Fibroblast of peridontal ligament (primary cell): ENCODE measurements around the gene GRIP1.
"Not testable (repeated sequence)": the region's sequence is repeated elsewhere in the genome, so short reads cannot be mapped to it uniquely, and the experiment has no call there.

Experiments
- DNase-seq: peaks from one replicate; pipeline ENCODE4 v3.0.0-alpha.2; 2010; ENCODE audit errors: extremely low read depth

Gene GRIP1

DNA sequence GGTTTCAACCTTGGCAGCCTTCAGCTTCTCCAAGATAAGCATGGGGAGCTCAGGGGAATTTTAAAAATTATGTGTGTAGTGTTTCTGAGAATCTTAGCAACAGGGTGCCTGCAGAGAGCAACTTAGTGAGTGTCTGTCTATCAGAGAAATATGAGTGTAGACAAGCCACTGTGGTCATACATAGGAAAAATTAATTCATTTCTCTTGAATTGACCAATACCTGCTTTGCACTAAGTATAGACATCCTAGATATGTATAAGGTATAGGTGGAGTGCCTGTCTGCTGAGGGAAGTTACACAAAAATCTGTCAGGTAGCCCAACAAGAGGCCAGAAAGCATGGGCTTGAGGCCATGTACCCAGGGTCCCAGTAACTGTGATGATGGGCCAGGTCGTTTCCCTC is 355.9 kb downstream of the GRIP1 start:
- DNase-seq, result no peak

DNA sequence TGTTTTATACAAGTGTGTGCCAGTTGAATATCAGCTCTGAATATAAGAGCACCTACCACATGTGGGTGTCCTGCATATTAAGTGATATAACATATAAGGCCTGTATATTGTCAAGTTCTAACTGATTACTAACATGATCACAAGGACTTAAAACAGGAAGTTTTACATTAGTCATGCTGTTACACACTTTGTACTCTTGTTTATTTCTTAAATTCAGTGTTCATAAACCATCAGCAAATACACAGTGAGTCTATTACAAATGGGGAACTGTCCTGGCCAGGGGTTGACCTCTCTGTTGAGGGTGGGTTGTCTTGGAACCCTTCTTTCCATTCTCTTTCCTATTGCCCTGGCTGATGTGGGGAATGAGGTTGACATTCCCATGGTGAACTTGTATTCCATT is 357.4 kb downstream of the GRIP1 start:
- DNase-seq, result no peak

DNA sequence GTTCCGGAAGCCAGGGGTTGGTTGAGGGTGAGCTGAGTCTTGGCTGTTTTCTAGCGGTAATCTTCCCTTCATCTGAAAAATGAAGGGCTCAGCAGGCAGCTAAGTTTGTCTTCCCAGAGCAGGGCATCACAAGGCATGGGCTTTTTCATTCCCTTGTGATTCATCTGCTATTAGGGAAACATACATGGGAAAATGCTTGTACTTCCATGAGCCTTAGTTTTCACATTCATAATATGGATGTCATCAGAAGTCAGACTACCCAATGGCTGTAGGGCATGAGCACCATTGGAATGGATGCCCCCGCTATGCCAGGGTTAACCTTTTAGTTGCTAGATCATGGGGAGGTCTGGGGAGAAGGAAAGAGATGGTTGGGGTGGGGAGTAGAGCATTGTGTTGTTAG is 357.9 kb downstream of the GRIP1 start:
- DNase-seq, result no peak

DNA sequence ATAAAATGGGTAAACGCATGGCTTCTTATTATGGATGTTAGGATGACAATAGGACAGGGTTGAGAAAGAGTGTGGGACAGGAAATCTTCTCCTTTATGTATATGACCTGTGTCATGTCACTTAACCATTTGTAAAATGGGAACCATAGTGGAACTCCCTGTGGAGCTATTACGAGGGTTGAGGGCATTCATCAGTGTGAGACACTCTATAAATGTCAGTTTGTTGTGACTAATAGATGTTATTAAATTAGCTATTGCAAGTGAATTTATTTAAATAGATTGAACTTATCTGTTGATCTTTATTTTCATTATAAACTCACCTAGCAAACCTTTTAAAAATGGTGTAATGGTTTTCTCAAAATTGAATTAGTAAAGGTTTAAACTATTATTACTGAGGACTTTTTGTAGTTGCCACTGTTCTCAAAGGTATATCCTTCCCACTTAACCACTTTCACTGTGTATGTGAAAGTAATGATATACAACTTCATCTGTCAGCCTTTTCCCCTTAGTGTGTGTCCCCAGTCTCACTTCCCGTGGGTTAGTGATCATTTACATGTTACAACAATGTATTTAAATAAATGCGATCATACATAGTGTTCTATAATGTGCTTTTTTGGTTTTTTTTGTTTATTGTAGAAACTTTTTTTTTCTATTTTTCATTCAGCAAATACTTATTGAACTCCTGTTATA is 359.5 kb downstream of the GRIP1 start:
- no peak for DNase-seq

DNA sequence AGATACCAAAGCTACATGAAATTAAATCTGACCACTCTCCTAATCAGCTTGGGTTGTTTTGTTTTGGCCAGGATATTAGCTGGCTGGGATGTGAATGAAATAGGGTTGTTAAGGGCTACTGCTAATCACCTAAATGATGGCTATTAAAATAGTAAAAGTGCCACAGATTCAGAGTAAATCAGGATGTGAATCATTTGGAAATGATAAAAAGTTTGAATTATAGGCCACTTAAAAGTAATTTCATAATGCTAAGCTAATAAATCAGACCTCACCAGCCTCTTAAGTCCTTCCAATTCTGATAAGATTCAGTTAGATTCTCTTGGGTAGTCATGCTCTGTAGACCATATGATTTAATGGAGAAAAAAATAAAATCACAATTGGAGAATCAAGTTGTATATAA is 364.6 kb downstream of the GRIP1 start:
- no peak for DNase-seq

DNA sequence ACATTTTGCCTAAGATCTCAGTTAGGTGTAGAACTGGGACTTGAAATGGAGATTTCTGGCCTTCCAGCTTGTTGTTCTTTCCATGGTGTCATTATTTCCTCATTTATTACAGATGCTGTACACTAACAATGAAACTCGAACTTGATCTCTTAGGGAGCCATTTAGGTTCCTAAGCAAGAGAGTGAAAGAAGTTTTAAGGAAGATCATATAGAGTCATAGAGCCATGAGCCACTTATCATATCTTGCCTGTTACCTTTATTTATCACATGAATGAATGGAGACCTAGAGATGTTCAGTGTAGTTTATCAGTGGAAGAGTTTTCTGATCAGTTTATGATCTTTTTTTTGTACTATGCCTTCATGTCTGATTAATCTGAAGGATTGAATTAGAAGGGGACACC is 366.7 kb downstream of the GRIP1 start:
- DNase-seq, result no peak

DNA sequence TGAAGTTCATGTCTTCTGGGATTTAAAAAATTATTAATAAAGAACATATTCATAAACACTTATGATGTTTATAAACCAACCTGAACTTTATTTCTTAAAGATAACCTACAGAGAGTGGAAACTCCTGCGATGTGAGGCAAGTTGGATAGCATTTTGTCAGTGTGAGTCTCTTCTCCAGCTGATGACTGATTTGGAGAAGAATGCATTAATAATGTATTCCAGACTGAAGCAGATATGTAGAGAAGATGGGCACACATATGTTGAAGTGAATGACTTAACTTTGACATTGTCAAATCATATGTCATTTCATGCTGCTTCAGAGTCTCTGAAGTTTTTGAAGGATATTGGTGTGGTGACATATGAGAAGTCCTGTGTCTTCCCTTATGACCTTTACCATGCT is 369.3 kb downstream of the GRIP1 start:
- DNase-seq, result no peak

DNA sequence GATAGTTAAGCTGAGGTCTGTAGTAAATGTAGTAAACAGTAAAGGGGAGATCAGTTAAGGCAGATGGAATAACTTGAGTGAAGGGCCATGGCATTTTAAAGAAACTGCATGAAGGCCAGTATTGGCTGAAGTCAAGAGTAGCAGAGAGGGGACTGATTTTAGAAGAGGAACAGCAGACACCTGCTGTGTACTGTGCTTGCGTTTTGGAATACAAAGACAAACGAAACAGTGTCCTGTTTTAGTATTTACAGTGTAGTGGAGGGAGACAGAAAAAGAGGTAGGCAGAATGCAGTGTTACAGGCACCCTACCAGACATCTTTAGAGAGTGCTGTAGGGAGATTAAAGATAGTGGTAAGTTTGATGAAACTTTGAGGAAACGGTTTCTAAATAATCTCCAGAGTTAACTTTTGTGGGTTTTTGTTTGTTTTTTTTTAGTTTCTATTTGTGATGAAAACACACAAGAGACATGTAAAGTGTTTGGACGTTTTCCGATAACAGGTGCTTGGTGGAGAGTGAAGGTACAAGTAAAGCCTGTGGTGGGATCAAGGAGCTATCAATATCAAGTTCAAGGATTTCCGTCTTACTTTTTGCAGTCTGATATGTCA is 374.5 kb downstream of the GRIP1 start:
- no peak for DNase-seq

DNA sequence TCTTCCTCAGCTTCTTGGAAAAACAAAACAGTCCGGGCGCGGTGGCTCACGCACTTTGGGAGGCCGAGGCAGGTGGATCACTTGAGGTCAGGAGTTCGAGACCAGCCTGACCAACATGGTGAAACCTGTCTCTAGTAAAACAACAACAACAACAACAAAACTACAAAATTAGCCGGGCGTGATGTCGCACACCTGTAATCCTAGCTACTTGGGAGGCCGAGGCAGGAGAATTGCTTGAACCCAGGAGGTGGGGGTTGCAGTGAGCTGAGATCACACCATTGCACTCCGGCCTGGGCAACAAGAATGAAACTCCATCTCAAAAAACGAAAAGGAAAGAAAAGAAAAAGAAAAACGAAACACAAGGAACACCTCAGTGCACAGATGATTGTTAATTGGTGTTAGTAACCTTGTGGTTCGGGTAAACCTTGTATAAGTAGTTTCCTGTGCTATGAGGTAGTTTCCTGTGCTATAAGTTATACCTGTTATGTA is 375.5 kb downstream of the GRIP1 start:
- not testable (repeated sequence) for DNase-seq

DNA sequence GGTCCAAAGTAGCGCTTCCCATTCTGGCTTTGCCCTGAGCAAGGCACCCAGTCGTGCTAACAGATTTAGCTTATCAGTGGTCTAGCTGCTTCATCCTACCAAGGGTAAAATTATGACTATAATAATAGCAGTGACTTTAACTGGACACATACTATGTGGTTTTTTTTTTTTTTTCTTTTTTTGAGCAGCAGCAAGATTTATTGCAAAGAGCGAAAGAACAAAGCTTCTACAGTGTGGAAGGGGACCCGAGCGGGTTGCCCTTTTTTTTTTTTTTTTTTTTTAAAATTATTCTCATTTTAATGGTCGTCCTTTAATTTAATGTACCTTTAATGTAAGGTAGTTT is 376.1 kb downstream of the GRIP1 start:
- no peak for DNase-seq

DNA sequence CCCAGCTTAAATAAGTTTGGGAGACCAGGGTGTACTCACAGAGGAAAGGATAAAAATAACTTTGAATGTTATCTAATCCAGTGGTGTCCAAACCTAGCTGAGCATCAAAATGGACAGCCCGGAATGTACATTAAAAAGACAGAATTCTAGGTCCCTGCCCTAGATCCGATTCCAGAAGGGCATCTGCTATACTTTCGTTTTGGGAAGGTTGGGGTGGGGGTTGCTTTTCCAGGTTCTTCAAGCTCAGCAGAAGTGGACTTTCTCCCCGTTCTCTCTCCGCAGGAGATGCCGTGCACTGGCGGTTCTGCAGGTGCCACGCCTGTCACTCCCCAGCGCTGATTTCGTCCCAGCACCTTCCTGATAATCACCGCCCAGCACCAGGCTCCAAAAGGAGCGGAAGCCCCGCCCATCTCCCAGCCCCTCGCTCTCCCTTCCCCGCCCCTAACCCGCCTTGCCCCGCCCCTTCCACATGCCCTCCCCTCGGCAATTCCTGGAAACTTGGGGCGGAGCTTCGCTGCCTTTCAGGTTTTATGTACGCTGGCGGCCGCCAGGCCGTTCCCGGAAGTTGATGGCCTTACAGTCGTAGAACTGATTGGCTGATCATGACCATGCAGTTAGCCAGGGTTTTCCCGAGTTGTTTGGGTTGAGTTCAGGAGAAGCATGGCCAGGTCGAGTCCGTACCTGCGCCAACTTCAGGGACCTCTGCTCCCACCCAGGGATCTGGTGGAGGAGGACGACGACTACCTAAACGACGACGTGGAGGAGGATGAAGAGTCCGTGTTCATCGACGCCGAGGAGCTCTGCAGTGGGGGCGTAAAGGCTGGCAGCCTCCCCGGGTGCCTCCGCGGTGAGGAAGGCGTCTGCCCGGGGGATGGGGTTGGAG is 376.7 kb downstream of the GRIP1 start, which contains the start of gene HELB:
Gene HELB, plus strand, starts transcription at position 550 of the 883 bp plus-strand sequence. Its CDS starts 111 bp downstream, at position 661.
- peak; percentile 95 for DNase-seq

DNA sequence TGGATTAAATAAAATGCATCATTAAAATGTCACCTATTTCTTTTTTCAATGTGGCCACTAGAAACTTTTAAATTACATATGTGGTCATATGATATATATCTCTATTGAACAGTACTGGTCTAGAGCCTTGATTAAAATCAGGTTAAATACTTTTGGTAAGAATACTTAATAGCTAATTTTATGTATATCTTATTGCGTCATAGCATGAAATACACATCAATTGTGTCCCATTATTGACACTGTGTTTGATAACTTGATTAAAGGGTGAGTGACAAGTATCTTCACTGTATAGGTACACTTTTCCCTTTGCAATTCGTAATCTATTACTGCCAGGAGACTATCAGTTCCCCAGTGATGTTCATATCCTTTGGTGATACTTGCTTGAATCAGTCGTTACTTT is 381.0 kb downstream of the GRIP1 start:
- DNase-seq, result no peak
